ENCODE measurements around the gene LHX5. TPM values are rescaled to one million over a fixed set of nuclear protein-coding genes. Genes with fewer than 3 reads are reported as not detected.

The LHX5 gene
- total and polyA plus RNA-seq, 12 donors, result not detected

- TF ChIP-seq, protein P1, sequence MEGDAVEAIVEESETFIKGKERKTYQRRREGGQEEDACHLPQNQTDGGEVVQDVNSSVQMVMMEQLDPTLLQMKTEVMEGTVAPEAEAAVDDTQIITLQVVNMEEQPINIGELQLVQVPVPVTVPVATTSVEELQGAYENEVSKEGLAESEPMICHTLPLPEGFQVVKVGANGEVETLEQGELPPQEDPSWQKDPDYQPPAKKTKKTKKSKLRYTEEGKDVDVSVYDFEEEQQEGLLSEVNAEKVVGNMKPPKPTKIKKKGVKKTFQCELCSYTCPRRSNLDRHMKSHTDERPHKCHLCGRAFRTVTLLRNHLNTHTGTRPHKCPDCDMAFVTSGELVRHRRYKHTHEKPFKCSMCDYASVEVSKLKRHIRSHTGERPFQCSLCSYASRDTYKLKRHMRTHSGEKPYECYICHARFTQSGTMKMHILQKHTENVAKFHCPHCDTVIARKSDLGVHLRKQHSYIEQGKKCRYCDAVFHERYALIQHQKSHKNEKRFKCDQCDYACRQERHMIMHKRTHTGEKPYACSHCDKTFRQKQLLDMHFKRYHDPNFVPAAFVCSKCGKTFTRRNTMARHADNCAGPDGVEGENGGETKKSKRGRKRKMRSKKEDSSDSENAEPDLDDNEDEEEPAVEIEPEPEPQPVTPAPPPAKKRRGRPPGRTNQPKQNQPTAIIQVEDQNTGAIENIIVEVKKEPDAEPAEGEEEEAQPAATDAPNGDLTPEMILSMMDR (IDR thresholded peaks at IDR 0.05), result no peak
- H3K4me1 ChIP-seq, result peaks cover 17 to 54% (median 46%) of the 10 kb centered on the region in 9 donors
- H3K27me3 ChIP-seq, result peaks cover 54 to 100% (median 97%) of the 10 kb centered on the region in 7 donors
- H3K9me3 ChIP-seq, result no peaks in the 10 kb centered on the region
- intact Hi-C loops (cut with DNase I), result loop anchor here in 5 of 10 donors (2.0 to 5.0 kb wide), 2 partner anchors 448 kb away; no protein-coding TSS in a partner anchor
- no peak overlapping the region for H3K27ac ChIP-seq
- WGBS, 2 donors, result 0 to 1% methylated on average over 16 of the region's 16 CpGs
- DNase-seq (no peak), ATAC-seq (no peak)
- no peaks in the 10 kb centered on the region for H3K36me3 ChIP-seq
- H3K4me3 ChIP-seq, result peak overlapping the region in 7 of 10 donors; percentile 13 to 36 (median 32)
Measured at GRCh38 chr12:113464452-113464775, 7.3 kb downstream of the LHX5 start.

DNA sequence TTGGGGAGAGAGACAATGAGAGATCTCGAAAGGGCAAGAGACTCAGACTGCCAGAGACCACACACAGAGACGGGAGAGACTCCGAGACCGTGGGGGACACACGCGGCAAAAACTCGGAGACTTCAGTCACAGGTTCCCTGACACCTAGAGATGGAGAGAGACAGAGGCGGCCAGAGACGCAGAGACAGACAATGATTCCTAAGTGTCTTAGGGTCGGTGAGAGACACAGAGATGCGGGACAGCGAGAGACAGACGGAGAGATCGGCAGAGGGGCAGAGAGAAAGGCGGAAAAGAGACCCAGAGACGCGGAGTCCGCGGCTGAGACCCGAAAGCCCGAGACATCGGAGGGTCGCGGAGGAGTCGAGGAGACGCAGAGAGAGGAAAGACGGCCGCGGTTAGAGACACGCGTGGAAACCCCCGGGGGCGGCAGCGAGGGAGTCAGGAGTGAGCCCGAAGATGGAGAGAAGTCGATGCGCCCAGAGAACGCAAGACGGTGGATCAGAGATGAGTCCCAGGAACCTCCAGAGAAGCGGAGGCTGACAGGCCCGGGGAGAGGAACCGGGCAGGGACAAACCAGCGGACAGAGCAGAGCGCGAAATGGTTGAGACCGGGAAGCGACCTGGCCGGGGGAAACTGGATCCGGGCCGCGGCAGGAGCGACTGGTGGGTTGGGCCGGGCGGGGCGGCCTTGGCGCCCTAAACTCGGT lies 7.8 kb downstream of the LHX5 start:
- Histone ChIP-seq H3K9me3 (no peaks in the 10 kb centered on the region), H3K36me3 (no peaks in the 10 kb centered on the region), H3K27me3 (peaks cover 52 to 100% (median 96%) of the 10 kb centered on the region in 7 donors), H3K4me3 (peak overlapping the region in 8 of 10 donors; percentile 13 to 36 (median 30)), H3K4me1 (peaks cover 17 to 54% (median 46%) of the 10 kb centered on the region in 9 donors), H3K27ac (no peak overlapping the region)
- no peak for DNase-seq
- intact Hi-C loops (cut with DNase I), result loop anchor here in 8 of 10 donors (2.0 to 5.0 kb wide), 3 partner anchors 447 to 449 kb away; no protein-coding TSS in a partner anchor
- TF ChIP-seq, protein P1 (IDR thresholded peaks at IDR 0.05), result no peak
- WGBS, 2 donors, result 2 to 3% methylated on average over 57 of the region's 57 CpGs
- no peak for ATAC-seq

DNA sequence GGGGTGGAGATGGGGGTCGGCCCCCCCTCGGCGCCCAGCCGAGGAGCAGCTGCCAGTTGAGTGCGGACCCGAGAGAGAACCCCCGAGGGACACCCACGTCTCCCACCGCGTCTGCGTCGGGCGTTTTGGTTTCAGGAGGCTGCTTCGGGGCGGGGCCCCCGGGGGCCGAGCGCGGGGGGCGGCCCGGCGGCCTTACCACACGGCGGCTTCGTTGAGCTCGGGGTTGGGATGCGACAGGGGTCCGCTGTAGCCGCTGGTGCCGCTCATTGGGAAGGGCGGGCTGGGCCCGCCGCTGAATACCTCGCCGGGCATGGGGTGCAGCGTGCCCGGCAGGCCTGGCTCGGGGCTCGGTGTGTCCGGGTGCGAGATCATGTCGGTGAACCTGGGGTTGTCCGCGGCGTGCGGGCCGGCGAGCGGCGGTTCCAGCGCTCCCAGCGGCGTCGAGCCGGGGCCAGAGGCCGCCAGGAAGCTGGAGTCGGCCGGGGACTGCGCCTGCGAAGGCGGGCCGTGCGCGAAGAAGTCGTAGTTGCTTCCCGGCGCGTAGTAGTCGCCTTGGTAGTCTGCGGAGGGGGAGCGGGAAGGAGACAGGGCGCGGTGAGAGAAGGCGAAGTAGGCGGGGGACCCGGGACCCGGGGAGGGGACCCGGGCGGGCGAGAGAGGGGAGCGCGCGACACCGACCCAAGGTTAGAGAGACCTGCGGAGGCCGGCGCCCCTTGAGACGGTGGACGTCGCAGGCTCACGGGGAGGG lies 8.5 kb downstream of the LHX5 start:
- Histone ChIP-seq H3K4me1 (peaks cover 17 to 51% (median 45%) of the 10 kb centered on the region in 9 donors), H3K27ac (no peak overlapping the region), H3K9me3 (no peaks in the 10 kb centered on the region), H3K4me3 (peak overlapping the region in 8 of 10 donors; percentile 13 to 36 (median 26)), H3K36me3 (no peaks in the 10 kb centered on the region), H3K27me3 (peaks cover 45 to 100% (median 96%) of the 10 kb centered on the region in 7 donors)
- ATAC-seq (no peak), DNase-seq (no peak)
- intact Hi-C loops (cut with DNase I), result loop anchor here in 9 of 10 donors (1.0 to 5.0 kb wide), 4 partner anchors 448 to 450 kb away; no protein-coding TSS in a partner anchor
- WGBS, 2 donors, result 1 to 2% methylated on average over 87 to 91 of the region's 91 CpGs
- TF ChIP-seq, protein P1 (IDR thresholded peaks at IDR 0.05), result no peak

DNA sequence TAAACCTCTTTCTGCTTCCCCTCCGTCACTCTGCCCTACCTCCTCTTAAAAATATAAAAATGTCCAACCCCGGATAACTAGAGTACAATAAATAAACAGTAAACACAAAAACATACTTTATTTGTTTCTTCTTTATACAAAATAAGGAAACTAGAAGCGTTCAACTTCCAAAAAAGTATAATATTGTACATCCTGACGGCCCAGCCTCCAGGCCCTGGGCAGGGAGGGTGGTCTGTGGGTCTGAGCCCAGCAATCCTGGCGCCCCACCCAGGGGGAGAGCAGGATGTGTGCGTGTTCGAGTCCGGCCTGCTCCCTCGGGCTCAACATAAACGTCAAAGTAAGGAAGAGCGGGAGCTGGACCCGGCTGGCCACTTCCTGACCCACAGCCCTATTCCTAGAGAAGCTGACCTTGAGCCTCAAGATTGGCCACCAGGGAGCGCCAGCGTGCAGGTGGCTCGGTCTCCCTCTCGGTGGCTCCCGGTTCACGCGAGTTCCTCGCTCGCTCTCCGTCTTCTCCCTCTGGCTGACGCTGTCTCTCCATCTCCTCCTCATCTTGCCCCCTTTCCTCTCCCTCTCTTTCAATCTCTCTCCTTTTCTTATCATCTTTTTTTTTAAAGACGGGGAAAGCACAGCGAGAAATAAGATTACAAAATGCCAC lies 9.4 kb downstream of the LHX5 start:
- ATAC-seq, result peak; percentile 71 to 85 (median 82)
- TF ChIP-seq, protein P1 (IDR thresholded peaks at IDR 0.05), result peak; percentile 65 to 91 (median 86)
- WGBS, 2 donors, result 10 to 11% methylated on average over 25 of the region's 25 CpGs
- Histone ChIP-seq H3K27ac (no peak overlapping the region), H3K27me3 (peaks cover 36 to 99% (median 95%) of the 10 kb centered on the region in 7 donors), H3K9me3 (no peaks in the 10 kb centered on the region), H3K4me3 (peak overlapping the region in 8 of 10 donors; percentile 13 to 36 (median 26)), H3K36me3 (no peaks in the 10 kb centered on the region), H3K4me1 (peaks cover 16 to 42% (median 36%) of the 10 kb centered on the region in 9 donors)
- peak; percentile 76 to 83 for DNase-seq
- intact Hi-C loops (cut with DNase I), result loop anchor here in 9 of 10 donors (1.0 to 5.0 kb wide), 4 partner anchors 449 to 451 kb away; no protein-coding TSS in a partner anchor
